ENCODE data around the gene OSER1.

DNA sequence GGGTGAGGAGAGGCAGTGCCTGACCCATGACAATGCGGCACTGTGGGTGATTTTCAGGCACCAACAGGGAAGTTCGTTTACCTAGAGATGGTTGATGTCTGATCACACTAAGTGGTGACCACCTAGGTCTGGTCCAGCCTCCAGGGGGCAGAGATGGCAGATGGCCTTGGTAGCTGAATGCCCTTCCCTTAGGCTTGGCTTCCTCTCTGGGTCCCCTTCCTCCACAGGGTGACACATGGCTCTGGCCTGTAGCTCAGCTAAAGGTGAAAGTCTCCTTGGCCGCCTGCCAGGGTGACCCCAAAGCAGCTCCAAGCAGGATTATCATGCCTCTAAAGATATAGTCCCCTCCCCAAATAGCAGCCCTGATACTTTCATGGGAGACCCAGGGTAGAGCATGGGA is 43.0 kb upstream of the OSER1 start:
- TF ChIP-seq POLR2A (IDR thresholded peaks at IDR 0.05) = no peak
- TF ChIP-seq, protein P1, sequence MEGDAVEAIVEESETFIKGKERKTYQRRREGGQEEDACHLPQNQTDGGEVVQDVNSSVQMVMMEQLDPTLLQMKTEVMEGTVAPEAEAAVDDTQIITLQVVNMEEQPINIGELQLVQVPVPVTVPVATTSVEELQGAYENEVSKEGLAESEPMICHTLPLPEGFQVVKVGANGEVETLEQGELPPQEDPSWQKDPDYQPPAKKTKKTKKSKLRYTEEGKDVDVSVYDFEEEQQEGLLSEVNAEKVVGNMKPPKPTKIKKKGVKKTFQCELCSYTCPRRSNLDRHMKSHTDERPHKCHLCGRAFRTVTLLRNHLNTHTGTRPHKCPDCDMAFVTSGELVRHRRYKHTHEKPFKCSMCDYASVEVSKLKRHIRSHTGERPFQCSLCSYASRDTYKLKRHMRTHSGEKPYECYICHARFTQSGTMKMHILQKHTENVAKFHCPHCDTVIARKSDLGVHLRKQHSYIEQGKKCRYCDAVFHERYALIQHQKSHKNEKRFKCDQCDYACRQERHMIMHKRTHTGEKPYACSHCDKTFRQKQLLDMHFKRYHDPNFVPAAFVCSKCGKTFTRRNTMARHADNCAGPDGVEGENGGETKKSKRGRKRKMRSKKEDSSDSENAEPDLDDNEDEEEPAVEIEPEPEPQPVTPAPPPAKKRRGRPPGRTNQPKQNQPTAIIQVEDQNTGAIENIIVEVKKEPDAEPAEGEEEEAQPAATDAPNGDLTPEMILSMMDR (IDR thresholded peaks at IDR 0.05) = no peak
